Amniotic epithelial cell (primary cell): ENCODE measurements around the gene TAF9.
"Not testable (repeated sequence)": the region's sequence is repeated elsewhere in the genome, so short reads cannot be mapped to it uniquely, and the experiment has no call there.

Experiments
- DNase-seq: peaks from one replicate; pipeline ENCODE4 v3.0.0-alpha.2; 2010; ENCODE audit warnings: low read depth

Gene TAF9

DNA sequence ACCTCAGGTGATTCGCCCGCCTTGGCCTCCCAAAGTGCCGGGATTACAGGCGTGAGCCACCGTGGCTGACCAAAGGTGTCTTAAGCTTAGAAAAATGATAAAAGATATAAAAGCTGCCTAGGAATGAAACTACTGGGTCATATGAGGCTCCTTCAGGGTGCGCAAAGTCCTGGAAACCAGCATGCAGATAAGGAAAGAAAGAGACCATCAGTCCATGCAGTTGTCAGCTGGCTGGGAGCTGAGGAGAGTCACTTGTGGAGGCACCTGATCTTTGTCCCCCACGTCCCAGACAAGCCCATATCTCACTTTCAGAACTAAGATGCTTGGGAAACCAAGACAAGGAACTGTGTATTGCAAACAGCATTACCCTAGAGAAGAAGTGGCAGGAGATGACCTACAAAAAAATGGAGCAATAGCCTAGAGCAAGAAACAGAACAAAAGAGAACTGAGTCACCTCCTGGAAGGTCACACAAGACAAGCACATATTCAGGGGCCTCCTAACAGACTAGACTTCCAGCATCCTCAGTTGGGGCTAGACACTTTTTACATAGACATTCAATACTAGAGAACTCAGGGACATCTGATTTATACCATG is 33.9 kb downstream of the TAF9 start:
- DNase-seq: peak; percentile 12

DNA sequence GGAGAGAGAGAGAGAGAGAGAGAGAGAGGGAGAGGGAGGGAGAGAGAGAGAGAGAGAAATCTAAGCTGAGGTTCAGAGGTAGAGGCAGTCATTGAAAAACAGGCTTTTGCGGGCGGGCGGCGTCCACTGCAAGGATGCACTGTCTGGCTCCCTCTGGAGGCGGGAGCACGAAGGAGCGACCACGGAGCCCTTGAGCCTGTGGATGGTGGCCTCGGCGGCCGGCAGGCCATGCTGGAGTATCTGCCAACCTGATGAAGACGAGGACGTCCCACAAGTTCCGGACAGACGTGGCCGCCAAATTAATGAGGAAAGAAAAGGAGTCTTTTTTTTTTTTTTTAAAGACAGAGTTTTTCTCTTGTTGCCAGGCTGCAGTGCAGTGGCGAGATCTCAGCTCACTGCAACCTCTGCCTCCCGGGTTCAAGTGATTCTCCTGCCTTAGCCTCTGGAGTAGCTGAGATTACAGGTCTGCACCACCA is 34.5 kb downstream of the TAF9 start:
- peak; percentile 72 for DNase-seq

DNA sequence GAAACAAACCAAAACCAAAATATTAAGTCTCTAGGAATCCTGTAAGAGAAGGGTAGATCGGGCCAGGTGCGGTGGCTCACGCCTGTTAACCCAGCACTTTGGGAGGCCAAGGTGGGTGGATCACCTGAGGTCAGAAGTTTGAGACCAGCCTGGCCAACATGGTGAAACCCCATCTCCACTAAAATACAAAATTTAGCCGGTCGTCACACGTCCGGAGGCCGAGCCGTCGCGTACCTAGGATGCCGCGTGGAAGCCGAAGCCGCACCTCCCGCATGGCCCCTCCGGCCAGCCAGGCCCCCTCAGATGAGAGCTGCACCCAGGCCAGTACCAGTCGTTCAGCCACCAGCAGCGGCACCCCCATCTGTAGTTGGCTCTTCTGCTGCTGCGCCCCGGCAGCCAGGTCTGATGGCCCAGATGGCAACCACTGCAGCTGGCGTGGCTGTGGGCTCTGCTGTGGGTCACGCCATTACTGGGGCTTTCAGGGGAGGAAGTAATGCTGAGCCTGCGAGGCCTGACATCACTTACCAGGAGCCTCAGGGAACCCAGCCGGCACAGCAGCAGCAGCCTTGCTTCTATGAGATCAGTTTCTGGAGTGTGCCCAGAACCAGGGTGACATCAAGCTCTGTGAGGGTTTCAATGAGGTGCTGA is 35.5 kb downstream of the TAF9 start:
- not testable (repeated sequence) for DNase-seq

DNA sequence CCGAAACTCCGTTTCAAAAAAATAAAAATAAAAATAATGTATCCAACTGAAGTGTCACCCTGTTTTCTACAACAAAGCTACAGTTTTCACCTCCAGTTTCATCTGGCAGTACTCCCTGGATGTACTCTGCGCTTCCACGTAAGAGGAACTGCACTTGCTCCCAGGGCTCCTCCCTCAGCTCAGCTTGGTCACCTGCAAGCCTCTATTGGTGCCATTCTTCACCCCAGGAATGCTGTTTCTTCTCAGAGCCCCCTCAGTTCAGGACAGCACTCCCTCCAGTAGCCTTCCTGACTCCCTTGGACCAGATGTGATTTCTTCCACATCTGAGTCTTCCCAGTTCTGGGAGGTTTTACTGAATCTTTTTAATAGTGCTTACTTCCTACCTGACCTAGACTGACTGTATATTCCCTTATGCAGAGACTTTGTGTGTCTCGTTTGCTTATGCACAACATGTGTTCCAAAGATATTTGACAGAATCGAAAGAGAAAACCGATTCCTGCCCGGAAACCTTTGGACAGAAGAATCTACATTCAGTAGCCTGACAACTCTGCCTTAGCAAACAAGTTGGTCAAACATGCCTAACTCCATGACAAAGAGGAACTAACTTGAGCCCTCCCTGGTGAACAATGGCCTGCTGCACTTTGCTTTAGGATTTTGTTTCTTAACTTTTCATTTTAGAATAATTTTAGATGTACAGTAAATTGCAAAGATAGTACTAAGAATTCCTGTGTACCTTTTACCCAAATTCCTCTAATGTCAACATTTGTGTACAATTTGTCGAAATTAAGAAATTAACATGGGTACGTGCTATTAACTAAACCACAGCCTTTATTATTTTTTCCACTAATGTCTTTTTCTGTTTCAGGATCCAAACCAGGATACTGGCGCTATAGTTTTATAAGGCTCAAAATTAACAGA is 37.5 kb downstream of the TAF9 start:
- DNase-seq: no peak

DNA sequence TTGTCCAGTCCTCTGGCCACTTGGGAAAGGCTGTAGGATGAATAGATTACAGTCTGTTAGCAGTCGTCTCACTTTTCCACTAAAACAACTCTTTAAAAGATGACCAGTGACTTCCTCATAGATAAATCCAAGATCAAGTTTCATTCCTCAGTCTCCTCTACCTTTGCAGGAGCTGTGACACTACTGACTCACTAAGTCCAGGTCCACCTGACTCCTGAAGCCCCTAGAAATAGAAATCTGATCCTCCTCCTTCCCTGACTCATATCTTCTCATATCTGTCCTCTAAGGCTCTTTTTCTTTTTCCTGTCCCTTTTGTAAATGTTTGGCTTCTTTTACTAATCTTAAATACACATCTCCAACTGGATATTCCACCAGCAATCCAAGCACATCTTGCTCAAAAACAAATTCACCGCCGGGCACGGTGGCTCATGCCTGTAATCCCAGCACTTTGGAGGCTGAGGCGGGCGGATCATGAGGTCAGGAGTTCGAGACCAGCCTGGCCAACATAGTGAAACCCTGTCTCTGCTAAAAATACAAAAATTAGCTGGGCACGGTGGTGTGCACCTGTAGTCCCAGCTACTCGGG is 39.3 kb downstream of the TAF9 start:
- no peak for DNase-seq

DNA sequence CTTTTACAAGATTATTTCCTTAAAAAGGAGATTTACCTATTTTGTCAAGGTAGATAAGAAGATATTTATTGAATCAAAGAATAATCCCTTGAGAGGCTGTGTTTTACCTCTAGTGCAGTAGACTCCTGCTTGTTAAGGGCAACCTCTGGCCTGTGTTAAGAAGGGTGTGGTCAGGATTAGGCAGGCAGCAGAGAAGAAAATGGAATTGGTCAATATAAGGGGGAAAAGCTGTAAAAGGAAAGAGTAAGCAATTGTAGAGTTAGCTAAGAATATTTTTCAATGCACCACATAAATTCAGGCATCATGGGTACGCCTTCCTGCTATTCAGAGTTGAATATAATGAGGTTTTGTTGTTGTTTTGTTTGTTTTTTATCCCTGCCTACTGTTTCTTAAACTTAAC is 43.0 kb downstream of the TAF9 start:
- no peak for DNase-seq

DNA sequence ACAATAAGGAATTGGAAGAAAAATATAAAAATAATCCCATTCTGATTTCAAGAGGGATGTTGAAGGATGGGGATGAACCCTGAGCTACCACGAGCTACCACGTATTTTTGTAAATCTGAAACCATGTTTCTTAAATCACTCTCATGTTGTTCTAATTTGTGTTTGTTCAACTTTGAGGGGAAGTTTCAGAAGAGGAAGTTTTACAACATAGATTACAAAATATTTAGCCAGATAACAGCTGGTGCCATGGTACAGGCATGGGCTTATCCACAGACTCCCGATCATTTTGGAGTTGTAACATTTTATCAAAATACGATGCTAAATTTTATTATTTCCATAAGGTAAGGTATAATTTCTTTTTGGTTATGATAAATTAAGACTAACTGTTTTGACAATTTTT is 51.9 kb downstream of the TAF9 start:
- DNase-seq: no peak

DNA sequence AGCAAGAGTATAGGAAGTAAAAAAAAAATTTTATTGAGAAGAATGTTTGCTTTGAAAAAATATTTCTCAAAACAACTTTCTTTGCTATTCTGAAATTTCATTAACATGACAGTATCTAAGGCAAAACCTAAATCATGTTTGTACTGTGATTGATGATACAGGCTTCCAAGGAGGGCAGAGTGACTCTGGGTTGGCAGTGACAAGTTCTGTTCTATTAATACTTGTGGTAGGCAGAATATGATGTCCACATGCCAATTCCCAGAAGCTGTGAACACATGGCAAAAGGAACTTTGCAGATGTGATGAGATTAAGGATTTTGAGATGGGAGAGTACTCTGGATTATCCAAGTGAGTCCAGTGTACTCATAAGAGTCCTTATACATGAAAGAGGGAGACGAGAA is 53.3 kb downstream of the TAF9 start:
- DNase-seq: no peak
